Fibroblast of the conjunctiva (primary cell): ENCODE data around the gene PGAM2.

Experiments used
- DNase-seq: peaks from one replicate; pipeline ENCODE4 v3.0.0-alpha.2; 2010; ENCODE audit warnings: low read depth

Gene PGAM2

GRCh38 chr7:44064791-44065430 is 456 bp downstream of the PGAM2 start:
- DNase-seq = no peak

- no peak for DNase-seq
Measured at GRCh38 chr7:44063894-44064651, 1.3 kb downstream of the PGAM2 start.

GRCh38 chr7:44063547-44063893 is 1.8 kb downstream of the PGAM2 start:
- no peak for DNase-seq

GRCh38 chr7:44062903-44063295 is 2.5 kb downstream of the PGAM2 start:
- no peak for DNase-seq

GRCh38 chr7:44062180-44062902 is 3.0 kb downstream of the PGAM2 start:
- no peak for DNase-seq

GRCh38 chr7:44061645-44062179 is 3.7 kb downstream of the PGAM2 start:
- DNase-seq = no peak

- DNase-seq = no peak
Measured at GRCh38 chr7:44060948-44061644, 4.3 kb downstream of the PGAM2 start.

- DNase-seq = no peak
Measured at GRCh38 chr7:44060091-44060947, 5.0 kb downstream of the PGAM2 start.

- no peak for DNase-seq
Measured at GRCh38 chr7:44059219-44060090, 5.9 kb downstream of the PGAM2 start.

GRCh38 chr7:44058759-44059218 is 6.6 kb downstream of the PGAM2 start:
- DNase-seq = no peak

- DNase-seq = no peak
Measured at GRCh38 chr7:44057849-44058758, 7.3 kb downstream of the PGAM2 start.

GRCh38 chr7:44057181-44057848 is 8.1 kb downstream of the PGAM2 start:
- no peak for DNase-seq

GRCh38 chr7:44056681-44057080 is 8.7 kb downstream of the PGAM2 start:
- no peak for DNase-seq

- no peak for DNase-seq
Measured at GRCh38 chr7:44052771-44053365, 12.5 kb downstream of the PGAM2 start.

GRCh38 chr7:44051611-44052220 is 13.7 kb downstream of the PGAM2 start:
- DNase-seq = no peak

- no peak for DNase-seq
Measured at GRCh38 chr7:44050915-44051560, 14.3 kb downstream of the PGAM2 start.
